Measurements from ENCODE around the gene DPH1.
A peak's percentile ranks its signal among the peaks of the same experiment; 100 is the strongest.

DPH1 gene

GRCh38 chr17:2081564-2081963, 51.6 kb downstream of the DPH1 start:
- no peak for DNase-seq (ENCODE audit: low read depth in 3 of 3)

DNA sequence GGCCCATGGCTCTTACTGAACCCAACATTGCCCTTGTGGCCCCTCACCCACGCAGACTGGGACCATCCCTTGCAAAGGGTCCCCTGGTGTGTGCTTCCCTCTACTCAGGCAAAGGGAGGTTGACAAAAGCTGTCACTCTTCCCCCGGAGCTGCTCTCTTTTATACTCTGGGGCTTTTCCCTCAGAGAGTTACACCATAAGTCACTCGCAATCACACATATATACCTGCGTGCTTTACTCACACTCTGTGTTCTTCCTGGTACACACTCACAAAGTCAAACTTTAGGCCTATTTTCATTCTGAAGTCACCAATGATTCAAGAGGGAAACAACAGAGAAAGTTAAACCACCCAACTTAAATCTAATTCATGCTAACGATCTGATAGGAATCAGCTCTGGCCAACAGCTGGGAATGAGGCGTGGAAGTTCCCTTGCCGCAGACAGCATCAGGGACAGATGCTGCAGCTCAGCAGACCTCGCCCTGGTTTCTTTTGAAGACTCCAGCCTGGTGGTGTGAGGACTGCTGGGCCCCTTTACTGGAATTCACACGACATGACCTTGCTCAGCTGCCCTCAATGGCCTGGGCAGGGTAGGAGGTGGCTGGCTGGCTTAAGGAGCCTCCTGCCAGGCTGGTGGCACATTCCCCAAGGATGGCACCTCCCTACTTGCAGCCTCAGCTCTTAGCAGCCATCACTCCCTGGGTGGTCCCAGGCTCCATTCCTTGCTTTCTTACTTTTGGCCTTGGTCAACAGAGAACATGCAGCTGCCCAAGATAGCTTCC, 52.2 kb downstream of the DPH1 start:
- DNase-seq (ENCODE audit: low read depth in 3 of 3) = no peak

DNA sequence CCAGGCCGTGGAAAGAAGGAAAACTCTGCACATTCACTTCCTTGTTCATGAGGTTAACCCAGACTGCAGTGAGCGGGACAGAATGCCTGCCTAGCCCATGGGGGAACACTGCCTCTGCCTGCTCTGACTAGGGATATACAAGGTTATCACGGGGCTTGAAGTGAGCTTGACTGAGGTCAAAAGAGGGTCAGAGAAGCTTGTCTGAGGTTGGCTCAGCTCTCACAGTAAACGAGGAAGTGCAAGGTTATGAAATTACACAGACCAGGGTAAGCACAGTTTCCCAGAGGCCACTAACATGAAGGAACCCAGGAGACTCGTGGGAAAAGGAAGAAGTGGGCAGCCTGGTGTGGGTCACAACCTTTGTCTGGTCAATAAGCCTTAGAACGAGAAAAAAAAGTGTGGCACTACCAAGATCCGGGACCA, 53.7 kb downstream of the DPH1 start:
- no peak for DNase-seq (ENCODE audit: low read depth in 3 of 3)

GRCh38 chr17:2084036-2084765, 54.2 kb downstream of the DPH1 start:
- no peak for DNase-seq (ENCODE audit: low read depth in 3 of 3)

GRCh38 chr17:2084766-2085647, 55.1 kb downstream of the DPH1 start:
- no peak for DNase-seq (ENCODE audit: low read depth in 3 of 3)

GRCh38 chr17:2085648-2085949, 55.6 kb downstream of the DPH1 start:
- DNase-seq (ENCODE audit: low read depth in 3 of 3) = no peak

- DNase-seq (ENCODE audit: low read depth in 3 of 3) = no peak
Observed at GRCh38 chr17:2086306-2086705, 56.4 kb downstream of the DPH1 start.

- DNase-seq (ENCODE audit: low read depth in 3 of 3) = peak in 2 of 3 experiments; percentile 37 to 66
Observed at GRCh38 chr17:2087597-2088211, 57.8 kb downstream of the DPH1 start.

DNA sequence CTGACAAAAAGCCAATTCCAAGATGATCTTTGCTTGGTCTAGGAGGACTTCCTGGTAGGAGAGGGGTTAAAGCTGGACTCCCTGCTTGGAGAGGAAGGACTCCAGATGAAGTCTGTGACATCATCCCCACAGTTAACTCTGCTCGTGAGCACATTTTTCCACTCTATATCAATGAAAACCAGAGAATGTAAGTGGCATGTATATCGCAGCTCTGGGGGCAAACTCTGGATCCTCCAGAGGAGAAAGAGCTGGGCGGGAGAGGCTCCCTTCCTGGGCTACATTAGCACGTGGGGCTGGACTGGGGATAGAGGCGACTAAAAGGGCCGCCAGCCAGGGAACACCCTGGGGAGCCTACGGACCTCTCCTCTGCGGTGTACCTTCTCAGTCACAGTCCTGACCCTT, 59.1 kb downstream of the DPH1 start:
- DNase-seq (ENCODE audit: low read depth in 3 of 3) = peak in 1 of 3 experiments; percentile 14

DNA sequence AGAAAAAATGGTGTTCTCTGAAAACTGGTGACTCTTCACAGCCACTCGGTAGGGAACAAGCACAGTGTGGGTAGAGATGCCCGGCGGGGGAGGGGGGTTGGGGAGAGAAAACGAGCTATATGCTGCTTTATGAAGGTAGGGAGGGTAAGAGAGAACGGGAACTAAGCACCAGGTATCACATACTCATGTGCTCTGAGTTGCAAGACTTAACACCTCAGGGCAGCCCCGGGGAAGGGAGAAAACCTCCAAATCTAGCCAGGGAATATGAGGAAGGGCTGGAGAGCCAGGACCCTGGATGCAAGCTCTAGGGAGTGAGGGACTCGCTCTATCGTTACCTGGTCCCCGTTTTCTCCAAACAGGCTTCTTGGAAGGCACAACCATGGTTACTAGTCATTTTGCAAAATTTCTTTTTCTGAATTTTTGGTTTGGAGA, 60.3 kb downstream of the DPH1 start:
- DNase-seq (ENCODE audit: low read depth in 3 of 3) = no peak

DNA sequence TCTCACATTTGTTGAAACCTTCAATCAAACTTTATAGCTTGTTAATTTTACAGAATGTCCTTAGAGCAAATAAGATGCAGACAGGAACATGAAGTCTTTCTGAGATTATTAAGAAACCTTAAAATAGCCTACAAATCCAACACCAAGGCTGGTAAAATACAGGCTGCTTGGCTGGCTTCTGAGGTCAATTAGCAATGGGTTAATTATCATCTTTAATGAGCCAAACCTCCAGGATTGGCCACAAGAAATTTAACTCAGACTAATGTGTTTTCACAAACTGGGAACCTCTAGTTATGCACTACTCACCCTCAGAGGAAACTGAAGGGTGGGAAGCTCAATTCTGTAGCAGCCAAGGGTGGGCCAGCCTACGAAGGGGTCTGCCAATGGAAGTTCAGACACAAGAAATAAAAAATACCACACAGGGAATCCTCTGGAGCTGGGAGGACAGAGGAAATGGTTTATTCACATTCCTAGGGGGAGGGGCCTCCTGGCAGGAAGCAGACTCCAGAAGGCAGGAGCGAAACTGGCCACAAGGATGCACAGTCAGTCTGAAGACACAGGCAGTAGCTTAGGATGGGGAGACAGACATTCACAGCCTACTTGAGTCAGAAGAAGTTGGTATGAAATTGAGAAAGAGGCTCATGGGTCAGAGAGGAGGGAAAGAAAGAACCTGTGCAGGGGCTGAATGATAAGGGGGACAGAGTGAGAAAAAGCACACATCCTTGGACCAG, 61.0 kb downstream of the DPH1 start:
- no peak for DNase-seq (ENCODE audit: low read depth in 3 of 3)

GRCh38 chr17:2092253-2092652, 62.3 kb downstream of the DPH1 start:
- no peak for DNase-seq (ENCODE audit: low read depth in 3 of 3)

GRCh38 chr17:2093349-2093748, 63.4 kb downstream of the DPH1 start:
- no peak for DNase-seq (ENCODE audit: low read depth in 3 of 3)

Measured in stimulated activated CD4-positive, alpha-beta T cell treated with anti-CD3 and anti-CD28 coated beads, TNF-alpha, amount 100 ng/mL, for 24 hours (primary cell).